Measurements from ENCODE around the gene SPACA9. TPM values are rescaled to one million over a fixed set of nuclear protein-coding genes. Genes with fewer than 3 reads are reported as not detected.

SPACA9 gene
- total RNA-seq, 2 donors from 2014 or later: 2.3 TPM; not detected in 1

DNA sequence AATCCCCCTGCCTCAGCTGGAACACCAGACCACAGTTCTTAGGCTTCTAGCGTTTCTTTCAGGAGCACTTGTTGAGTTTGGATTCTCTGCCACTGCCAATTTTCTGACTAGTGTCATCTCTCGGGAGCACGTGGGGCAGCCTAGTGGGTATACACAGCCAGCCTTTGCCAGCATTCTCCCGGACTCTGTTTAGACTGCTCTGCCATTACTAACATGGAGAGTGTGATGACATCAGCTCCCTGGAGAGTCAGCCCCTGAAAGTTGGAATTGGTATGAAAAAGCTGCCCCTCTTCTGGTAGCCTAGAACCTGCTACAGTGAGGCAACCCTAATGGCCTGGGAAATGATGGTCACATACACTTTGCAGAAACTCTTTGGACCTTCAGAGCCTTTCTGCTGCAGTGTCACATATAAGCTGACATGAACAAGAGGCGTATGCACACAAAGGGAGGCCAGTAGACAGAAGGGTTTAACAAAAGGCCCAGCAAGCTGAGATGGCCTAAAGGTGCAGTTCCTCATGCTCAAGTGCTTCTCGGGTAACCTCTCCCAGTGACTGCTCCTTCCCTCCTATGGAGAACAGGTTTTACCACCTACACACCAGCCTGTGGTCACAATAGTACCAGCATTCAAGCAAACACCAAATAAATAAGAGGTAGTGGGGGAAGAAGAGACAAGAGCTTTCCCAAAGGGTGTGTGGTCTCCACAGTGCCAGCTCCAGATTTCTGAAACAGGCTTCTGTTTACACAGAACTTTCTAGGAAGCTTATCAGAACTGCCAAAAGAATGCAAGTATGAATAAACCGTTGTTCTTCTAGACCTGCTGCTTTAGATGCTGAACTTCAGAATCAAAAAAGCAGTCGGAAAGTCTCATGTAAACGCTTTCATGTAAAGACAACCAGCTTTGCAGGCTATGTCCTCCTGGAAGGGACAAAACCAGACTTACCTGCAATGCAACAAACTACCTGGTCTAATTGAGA is 16.5 kb downstream of the SPACA9 start:
- H3K36me3 ChIP-seq (replicated peaks in 1 of 2; ENCODE audit: insufficient read depth in 1 of 2, low read depth in 2 of 2): peaks cover 0 to 24% of the 10 kb centered on the region in 2 donors

DNA sequence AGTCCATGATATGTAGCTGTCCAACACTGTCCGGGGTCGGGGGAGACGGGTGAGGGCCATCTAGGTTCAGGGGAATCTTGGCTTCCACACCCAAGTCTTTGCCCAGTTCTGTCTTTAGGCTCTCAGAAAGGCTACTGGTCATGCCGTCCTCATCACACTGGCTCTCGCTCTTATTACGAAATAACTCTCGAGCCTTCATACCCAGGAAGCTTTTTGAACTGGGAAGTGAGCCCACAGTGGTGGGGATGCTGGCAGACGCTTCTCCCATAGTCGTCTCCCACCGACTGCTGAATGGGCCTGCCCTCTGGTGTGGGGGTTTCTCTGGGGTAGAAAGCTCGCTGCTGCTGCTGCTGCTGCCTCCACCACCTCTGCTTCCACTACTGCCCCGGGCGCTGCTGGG is 17.6 kb downstream of the SPACA9 start:
- no peak overlapping the region for H3K4me3 ChIP-seq
- H3K36me3 ChIP-seq (replicated peaks in 1 of 2; ENCODE audit: insufficient read depth in 1 of 2, low read depth in 2 of 2): peaks cover 3 to 30% of the 10 kb centered on the region in 2 donors
- DNase-seq (no peak), ATAC-seq (no peak)
- H3K27me3 ChIP-seq: no peaks in the 10 kb centered on the region
- no peaks in the 10 kb centered on the region for H3K9me3 ChIP-seq
- 92 to 93% methylated on average over 13 of the region's 13 CpGs for WGBS, 2 donors
- intact Hi-C loops (cut with DNase I): no loop called here
- no peak for TF ChIP-seq POLR2A (IDR thresholded peaks at IDR 0.05)
- TF ChIP-seq, protein P1, sequence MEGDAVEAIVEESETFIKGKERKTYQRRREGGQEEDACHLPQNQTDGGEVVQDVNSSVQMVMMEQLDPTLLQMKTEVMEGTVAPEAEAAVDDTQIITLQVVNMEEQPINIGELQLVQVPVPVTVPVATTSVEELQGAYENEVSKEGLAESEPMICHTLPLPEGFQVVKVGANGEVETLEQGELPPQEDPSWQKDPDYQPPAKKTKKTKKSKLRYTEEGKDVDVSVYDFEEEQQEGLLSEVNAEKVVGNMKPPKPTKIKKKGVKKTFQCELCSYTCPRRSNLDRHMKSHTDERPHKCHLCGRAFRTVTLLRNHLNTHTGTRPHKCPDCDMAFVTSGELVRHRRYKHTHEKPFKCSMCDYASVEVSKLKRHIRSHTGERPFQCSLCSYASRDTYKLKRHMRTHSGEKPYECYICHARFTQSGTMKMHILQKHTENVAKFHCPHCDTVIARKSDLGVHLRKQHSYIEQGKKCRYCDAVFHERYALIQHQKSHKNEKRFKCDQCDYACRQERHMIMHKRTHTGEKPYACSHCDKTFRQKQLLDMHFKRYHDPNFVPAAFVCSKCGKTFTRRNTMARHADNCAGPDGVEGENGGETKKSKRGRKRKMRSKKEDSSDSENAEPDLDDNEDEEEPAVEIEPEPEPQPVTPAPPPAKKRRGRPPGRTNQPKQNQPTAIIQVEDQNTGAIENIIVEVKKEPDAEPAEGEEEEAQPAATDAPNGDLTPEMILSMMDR (IDR thresholded peaks at IDR 0.05): no peak
- no peaks in the 10 kb centered on the region for H3K4me1 ChIP-seq
- H3K27ac ChIP-seq: no peak overlapping the region

More for the DNA sequence above, 16.5 kb downstream of the SPACA9 start:
- Histone ChIP-seq H3K4me1 (no peaks in the 10 kb centered on the region), H3K27me3 (no peaks in the 10 kb centered on the region), H3K4me3 (no peak overlapping the region), H3K9me3 (no peaks in the 10 kb centered on the region), H3K27ac (no peak overlapping the region)
- intact Hi-C loops (cut with DNase I): no loop called here
- TF ChIP-seq, protein P1 (IDR thresholded peaks at IDR 0.05): no peak
- no peak for TF ChIP-seq POLR2A (IDR thresholded peaks at IDR 0.05)
- ATAC-seq (no peak), DNase-seq (no peak)
- 71 to 80% methylated on average over 9 of the region's 9 CpGs for whole genome bisulfite sequencing, 2 donors

DNA sequence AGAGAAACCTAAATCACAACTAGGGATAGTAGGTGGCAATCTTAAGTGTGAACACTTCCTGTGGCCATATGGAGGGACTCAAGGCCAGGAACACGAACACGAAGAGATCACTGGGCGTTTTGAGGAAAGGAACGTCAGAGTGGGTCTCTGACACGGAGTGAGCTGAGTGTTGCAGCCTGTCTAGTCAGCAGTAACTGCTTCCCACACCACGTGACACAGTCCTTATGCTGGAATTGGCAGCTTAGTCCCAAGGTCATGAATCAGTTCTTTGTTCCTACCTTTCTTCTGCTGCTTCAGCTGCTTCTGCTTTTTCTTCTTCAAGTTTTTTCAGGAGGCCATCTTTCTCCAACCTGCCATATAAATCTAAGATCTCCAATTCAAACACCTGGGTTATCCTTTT is 18.2 kb downstream of the SPACA9 start:
- Histone ChIP-seq H3K36me3 (replicated peaks in 1 of 2; ENCODE audit: insufficient read depth in 1 of 2, low read depth in 2 of 2) (peaks cover 8 to 30% of the 10 kb centered on the region in 2 donors), H3K27me3 (no peaks in the 10 kb centered on the region), H3K9me3 (no peaks in the 10 kb centered on the region), H3K4me1 (no peaks in the 10 kb centered on the region), H3K27ac (no peak overlapping the region), H3K4me3 (no peak overlapping the region)
- no peak for ATAC-seq
- intact Hi-C loops (cut with DNase I): no loop called here
- DNase-seq: no peak
- TF ChIP-seq, protein P1 (IDR thresholded peaks at IDR 0.05): no peak
- TF ChIP-seq POLR2A (IDR thresholded peaks at IDR 0.05): no peak
- 54 to 59% methylated on average over 6 of the region's 6 CpGs for WGBS, 2 donors

DNA sequence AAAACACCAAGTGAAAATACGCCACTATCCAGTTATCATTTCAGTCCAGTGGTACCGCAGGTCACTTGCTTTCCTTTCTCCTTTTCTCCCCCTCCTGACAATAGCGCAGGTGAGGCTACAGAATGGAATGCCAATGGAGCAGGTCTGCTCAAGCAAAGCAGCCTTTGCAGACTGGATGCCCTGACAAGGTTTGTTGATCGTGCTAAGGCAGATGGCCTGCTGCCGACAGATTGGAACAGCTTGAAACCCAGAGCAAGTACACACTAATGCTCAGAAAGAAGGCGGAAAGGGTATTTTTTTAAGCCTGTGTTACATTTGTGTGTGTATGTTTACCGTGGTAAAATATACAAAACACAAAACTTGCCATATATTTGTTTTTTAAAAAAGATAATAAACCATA is 19.4 kb downstream of the SPACA9 start:
- Histone ChIP-seq H3K36me3 (replicated peaks in 1 of 2; ENCODE audit: insufficient read depth in 1 of 2, low read depth in 2 of 2) (peaks cover 8 to 30% of the 10 kb centered on the region in 2 donors), H3K4me3 (no peak overlapping the region), H3K27me3 (no peaks in the 10 kb centered on the region), H3K4me1 (no peaks in the 10 kb centered on the region), H3K27ac (no peak overlapping the region), H3K9me3 (no peaks in the 10 kb centered on the region)
- DNase-seq (no peak), ATAC-seq (no peak)
- TF ChIP-seq POLR2A (IDR thresholded peaks at IDR 0.05): no peak
- TF ChIP-seq, protein P1 (IDR thresholded peaks at IDR 0.05): no peak
- intact Hi-C loops (cut with DNase I): no loop called here
- WGBS, 2 donors: 90 to 92% methylated on average over 7 of the region's 7 CpGs
